GM23338 (cell line): ENCODE results near the gene ADCY5.

Experiments
- CTCF ChIP-seq, 2 experiments: fragments of 200-600 bp in 1 of 2; sonication (generic) in 1 of 2; conservative IDR thresholded peaks; 2 replicates each; pipeline versions ENCODE4 v1.5.1 to v1.6.1; 2016 to 2017; ENCODE audit warnings: antibody characterized with exemption in 2 of 2, low read depth in 2 of 2, mild to moderate bottlenecking in 2 of 2, moderate library complexity in 1 of 2
- EZH2 ChIP-seq: fragments of 200-600 bp; sonication (generic); IDR thresholded peaks from one replicate; pipeline ENCODE4 v1.8.0; 2017; ENCODE audit warnings: antibody characterized with exemption, mild to moderate bottlenecking, low read depth; ENCODE audit not compliant: unreplicated experiment

- TF ChIP-seq CTCF (conservative IDR thresholded peaks at IDR 0.05; ENCODE audit: low read depth in 2 of 2): no peak
- no peak for TF ChIP-seq EZH2
Observed at GRCh38 chr3:123290107-123290930, 158.6 kb downstream of the ADCY5 start.
